Measurements from ENCODE around the gene SYPL1.

SYPL1 gene

DNA sequence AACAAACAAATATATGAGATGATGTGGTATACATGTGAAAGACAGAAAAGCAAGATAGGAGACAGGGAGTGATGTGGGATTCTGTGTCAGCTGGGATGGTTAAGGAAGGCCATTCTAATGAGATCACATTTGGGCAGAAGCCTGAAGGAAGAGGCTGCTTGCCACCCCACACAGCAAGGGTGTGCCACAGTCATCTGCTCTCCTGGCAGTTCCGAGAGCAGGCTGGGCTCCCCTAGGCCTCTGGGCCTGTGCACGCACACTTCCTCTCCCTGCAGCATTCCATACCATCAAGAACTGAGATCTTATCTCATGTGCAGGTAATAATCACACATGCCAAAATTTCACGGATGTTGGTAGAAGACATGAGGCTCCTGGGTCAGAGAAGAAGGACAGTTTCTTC is 43.1 kb downstream of the SYPL1 start:
- no peak for DNase-seq (ENCODE audit: extremely low read depth in 1 of 2, low read depth in 1 of 2)

DNA sequence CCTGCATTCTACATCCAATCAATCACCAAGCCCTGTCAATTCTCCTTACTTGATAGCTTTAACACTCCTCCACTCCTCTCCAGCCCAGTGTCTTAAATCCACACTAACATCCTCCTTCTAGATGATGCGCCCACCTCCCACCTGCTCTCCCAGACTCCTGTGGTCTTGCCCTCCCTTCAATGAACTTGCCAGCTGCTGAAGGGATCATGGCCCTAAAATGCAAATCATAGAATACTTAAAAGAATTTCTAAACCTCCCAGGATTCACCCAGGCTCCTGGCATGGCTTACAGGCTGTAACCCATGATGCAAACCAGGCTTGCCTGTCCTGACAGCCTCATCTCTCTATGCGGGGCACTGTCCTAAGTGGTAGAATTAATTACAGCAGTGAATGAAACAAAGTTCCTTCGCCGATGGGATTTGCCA is 43.6 kb downstream of the SYPL1 start:
- no peak for DNase-seq (ENCODE audit: extremely low read depth in 1 of 2, low read depth in 1 of 2)

DNA sequence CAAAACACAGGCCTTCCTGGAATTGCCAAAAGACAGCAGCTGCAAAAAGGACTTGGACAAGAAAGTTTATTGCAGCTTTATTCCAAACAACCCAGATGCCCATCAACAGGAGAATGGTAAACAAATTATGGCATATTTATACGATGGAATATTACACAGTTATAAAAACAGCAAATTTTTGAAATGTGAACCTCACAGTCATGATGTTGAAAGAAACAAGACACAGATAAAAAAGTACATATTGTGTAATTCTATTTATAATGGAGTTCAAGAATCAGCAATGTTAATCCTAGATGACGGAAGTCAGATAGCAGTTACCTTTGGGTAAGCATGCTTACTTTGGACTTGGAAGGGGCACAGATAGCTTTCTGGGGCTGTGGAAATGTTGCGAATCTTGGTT is 44.4 kb downstream of the SYPL1 start:
- no peak for DNase-seq (ENCODE audit: extremely low read depth in 1 of 2, low read depth in 1 of 2)

DNA sequence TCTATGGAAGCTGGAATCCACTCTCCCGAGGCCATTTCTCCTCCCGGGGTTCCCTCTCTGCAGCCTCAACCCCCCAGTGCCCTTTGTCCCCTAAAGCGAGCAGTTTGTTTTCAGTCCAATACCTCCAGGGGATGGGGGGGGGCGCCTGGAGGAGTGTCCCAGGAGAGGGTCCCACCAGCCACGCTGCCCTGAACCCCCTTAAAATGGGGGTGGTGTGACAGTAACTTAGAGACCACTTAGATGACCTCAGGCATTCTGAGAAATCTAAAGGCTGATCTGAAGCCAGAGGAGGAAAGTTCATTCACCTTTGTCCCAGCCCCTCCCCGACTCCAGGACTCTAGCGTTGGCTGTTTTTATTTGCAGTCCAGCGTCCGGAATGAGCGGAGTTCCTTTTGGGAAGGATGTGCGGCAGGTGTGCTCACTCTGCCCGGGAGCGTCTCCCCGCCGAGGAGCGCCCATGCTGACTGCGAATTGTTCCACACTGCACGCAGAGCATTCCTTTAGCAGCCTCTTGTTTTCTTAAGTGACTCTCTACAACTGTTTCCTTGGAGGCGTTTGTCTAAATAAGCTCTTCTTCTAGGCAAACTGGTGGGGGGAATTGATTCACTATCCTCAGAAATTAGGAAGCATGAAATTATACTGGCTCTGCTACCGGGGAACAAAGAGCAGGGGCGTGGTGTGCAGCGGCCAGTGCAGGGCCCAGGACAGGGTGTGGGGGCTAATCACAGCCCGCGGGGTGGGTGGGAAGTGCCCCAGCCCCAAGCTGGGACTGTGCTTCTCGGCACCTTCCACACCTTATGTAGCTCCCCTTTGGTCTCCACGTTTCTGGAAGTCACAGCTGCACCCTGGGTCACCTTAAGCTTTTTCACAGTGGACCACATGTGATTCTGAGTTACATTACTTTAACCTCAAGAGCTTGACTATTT is 46.3 kb downstream of the SYPL1 start:
- DNase-seq (ENCODE audit: extremely low read depth in 1 of 2, low read depth in 1 of 2) = no peak

DNA sequence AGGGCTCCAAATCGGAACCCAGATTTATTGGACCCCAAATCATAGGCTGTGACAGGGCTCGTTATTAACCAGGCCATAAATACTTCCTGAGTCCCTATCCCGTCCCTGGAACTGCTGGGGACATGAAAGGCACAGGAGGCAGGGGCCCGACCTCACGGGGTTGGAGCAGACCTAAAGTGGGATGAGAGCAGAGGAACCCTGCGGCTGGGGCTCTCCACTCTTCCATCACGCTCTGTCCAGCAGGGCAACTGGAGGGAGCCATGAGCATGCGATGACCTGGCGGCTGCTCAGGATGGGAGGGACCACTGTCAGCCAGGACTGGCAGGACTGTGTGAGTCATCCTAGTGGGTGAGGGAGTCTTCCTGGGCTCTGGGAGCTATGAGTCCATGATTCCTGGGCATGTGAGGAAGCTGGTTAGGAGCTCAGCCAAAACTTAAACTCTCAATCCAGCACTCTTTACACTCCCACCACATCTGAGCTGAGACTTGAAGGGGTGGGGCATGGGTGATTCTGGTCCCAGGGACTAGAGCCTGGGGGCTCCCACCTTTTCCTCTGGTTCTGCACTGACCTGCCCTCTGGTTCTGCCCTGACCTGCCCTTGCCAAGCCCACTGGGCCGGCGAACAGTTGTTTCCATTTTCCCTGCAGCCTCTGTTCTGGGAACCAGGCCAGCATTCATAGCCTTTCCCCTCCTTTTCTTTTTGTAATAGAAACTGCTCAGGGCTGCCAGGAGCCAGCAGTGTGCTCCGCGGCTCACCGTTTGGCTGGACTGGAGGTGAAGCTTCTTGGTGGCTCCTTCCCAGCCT is 47.1 kb downstream of the SYPL1 start:
- DNase-seq (ENCODE audit: extremely low read depth in 1 of 2, low read depth in 1 of 2) = no peak

DNA sequence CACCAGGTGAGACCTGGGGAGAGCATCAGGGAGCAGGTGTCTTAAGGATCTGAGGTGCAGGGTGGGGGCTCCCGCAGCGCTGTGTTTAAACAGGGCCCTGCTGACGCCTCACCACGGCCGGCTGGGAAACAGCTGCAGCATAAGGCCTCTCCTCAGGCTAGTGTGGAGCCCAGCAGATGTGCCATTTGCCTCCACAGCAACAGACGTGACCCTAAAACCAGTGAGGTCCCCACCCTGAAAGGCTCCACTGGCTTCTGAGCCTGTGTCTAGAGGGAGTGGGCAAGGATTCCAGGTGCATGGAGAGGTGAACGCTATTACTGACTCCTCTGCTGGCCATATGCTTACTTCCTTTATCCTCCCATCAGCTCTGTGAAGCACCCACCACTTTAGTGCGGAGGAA is 47.8 kb downstream of the SYPL1 start:
- DNase-seq (ENCODE audit: extremely low read depth in 1 of 2, low read depth in 1 of 2) = no peak

DNA sequence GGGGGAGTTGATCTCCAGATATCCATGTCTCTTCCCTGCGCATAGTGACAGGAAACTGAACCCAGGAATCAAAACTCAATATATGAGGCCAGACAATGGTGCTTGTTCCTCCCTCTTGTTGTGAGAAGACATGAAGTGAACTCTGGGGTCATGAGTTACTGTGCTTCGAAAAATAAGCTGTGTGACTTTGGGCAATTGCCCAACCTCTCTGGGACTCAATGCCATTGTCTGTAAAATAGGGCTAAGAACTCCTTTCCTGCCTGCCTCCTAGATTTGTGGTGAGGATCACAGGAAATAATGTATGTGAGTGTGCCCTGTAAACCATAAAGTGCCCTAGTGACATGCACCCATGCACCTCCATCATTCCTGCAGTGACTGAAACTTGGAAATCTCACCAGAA is 48.4 kb downstream of the SYPL1 start:
- no peak for DNase-seq (ENCODE audit: extremely low read depth in 1 of 2, low read depth in 1 of 2)

DNA sequence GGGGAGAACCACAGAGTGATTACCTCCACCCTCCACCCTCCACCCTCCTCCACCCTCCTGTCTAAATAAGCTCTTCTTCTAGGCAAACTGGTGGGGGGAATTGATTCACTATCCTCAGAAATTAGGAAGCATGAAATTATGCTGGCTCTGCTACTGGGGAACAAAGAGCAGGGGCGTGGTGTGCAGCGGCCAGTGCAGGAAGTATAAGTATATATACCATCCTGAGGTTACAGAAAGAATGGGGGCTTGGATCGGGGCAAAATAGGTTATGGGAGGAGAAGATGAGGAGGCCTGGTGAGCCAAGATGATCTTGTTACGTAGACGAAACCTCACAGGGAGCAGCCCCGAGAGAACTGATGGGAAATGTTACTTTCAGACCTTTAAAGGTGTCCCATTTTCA is 49.1 kb downstream of the SYPL1 start:
- no peak for DNase-seq (ENCODE audit: extremely low read depth in 1 of 2, low read depth in 1 of 2)

DNA sequence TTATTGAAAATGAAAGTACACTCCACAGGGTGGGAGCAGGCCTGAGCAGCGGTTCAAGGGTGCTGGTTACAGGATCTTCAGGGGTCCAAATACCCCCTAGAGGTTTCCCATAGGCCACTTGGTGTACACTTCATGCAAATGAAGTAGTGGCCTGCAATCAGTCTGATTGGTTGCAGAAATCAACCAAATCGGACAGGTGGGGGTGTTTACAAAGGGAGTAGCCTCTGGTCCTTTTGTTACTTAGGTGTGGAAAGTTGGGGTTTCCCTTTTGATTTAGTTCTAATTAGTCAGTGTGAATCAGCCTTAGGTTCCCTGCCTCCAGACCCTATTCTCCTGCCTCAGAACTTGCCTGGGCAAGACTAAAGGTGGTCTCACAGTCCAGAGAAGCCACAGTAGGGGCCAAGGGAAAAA is 49.6 kb downstream of the SYPL1 start:
- DNase-seq (ENCODE audit: extremely low read depth in 1 of 2, low read depth in 1 of 2) = no peak

DNA sequence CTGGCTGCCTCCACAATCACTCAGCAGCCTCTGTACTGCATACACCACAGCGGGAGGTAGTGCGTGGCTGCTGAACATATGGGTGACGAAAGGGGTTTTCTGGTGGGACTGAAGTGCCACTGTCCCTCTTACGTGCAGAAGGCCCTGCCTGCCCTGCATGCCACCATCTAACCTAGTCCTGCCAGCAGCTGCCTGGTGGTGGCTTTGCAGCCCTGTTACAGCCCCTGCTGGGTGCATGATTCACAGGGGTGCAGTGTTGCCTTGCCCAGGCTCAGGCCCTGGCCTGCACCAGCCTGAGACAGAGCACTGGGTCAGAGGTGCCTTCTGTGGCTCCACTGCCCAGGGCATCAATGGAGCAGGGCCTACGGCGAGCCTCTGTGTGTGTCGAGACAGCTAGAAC is 50.1 kb downstream of the SYPL1 start:
- no peak for DNase-seq (ENCODE audit: extremely low read depth in 1 of 2, low read depth in 1 of 2)

DNA sequence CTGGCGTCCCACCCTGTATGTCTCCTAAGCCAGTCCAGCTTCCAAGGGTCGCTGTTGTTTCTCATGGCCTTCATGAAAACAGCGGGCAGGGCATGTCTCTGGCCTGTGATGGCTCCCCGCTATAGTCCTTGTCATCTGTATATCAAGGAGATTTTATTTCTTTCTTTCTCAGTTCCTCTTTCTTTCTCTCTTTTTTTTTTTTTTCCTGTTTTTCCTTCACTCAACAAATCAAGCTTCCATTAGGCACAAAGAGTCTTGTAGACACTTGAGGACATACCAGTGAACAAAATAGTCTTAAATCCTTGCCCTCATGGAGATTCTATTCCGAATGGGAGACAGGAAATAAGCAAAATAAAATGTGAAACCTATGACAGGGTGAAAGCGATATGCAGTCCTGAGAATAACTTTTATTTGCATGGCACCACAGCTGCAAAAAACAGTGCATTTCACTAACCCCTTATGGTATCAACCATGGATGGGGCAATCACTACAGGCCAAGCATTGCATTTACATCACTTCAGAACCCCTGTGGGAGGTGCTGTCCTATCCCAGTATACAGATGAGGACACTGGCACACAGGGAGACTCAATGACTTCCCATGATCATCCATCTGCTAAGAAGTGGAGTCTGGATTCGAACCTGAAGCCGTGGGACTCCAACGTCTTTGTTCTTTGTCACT is 50.7 kb downstream of the SYPL1 start:
- DNase-seq (ENCODE audit: extremely low read depth in 1 of 2, low read depth in 1 of 2) = no peak

DNA sequence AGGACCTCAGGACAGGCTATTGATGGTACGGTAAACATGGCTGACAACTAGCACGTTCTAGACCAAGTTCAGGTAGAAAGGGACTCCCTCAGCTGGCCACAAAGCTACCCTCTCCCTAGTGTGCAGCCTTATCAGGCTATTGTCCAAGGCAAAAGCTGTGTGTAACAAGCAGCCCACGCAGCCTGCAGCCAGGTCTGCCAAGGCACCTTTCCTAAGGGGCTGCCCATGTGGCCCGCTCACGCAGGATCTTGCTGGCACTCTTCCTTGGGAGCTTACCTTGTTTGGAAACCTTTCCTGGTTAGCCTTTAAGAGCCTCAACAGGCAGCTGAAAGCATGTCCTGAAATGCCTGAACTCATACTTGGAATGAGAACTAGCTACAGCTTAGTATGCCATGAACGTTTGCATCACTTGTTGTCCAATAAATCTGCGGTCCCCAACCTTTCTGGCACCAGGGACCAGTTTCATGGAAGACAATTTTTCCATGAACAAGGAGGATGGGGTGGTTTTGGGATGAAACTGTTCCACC is 51.7 kb downstream of the SYPL1 start:
- DNase-seq (ENCODE audit: extremely low read depth in 1 of 2, low read depth in 1 of 2) = no peak

DNA sequence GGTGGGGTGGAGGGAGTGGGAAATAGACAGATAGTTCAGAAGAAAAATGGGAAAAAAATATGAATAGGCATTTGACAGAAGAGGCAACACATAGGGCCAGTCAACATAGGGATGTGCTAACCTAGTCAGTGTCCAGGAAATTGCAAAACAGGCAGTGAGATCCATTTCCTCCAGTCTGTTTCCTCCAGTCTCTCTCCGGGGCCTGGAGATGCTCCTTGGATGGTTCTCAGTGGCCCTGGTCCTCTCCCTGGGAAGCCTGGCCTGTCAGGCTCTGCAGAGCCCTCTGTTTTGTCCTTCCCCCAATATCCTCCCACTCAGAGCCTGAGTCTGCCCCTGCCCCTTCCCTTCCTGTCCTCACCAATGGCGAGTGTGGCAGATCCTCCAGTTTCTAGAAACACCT is 52.6 kb downstream of the SYPL1 start:
- DNase-seq (ENCODE audit: extremely low read depth in 1 of 2, low read depth in 1 of 2) = no peak

DNA sequence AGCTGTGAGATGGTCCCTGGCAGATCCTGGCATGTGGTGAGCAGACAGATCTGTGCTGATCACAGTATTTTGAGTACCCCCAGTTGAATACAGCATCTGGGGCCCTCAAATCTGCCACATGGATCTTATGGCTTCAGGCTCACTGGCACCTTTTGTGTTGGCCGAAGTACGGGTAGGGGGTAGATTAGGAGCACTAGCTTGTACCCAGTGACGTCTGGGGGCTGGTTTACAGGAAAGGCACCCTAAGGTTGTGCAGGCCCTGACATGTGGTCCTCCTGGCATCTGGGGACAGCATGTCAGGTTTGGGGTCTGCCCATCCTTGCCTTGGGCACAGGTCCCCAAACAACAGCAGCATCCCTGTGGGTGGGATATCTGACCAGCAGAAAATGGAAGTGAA is 53.2 kb downstream of the SYPL1 start:
- DNase-seq (ENCODE audit: extremely low read depth in 1 of 2, low read depth in 1 of 2) = no peak

DNA sequence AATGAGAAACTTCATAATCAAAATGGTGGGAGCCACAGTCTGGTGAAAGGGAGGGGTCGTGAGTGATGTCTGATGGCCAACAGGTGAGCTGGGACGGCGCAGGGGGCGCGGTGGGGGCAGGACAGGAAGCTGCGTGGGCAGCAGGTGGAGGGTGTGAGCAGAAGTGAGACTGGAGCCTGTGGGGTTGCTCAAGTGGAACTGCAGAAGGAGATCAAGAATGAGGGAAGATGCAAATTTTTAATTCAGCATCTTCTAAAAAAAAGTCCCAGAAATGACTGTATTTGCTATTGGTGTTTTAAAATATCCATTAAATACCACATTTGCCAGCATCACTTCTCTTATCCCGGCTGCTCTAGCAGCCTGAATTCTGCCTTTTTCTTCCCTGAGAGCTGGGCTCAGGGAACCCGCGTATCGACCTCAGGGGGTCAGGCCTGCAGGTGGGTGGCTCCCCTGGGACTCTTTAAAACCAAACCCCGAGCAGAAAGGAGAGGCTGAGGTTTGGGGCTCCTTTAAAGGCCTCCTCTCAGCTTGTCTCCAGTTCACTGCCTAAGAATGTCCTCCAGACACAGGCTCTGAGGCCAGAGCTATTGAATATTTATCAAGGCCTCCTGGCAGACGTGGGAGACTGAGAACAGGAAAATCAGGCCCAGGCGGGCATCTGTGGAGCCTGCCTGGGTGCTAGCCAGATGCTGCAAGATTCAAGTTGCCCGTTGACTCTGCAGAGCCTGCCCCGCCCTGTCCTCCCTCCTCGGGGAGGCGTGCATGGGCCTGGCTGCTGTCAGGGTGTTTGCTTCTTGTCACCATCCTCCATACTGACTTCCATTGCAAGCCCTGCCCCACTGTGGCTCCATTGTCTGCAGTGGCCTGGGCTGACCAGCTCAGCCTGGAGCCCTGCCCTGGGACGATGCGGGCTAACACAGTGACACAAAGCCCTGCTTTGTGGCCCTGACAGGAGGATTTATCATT is 53.9 kb downstream of the SYPL1 start:
- DNase-seq (ENCODE audit: extremely low read depth in 1 of 2, low read depth in 1 of 2) = no peak

DNA sequence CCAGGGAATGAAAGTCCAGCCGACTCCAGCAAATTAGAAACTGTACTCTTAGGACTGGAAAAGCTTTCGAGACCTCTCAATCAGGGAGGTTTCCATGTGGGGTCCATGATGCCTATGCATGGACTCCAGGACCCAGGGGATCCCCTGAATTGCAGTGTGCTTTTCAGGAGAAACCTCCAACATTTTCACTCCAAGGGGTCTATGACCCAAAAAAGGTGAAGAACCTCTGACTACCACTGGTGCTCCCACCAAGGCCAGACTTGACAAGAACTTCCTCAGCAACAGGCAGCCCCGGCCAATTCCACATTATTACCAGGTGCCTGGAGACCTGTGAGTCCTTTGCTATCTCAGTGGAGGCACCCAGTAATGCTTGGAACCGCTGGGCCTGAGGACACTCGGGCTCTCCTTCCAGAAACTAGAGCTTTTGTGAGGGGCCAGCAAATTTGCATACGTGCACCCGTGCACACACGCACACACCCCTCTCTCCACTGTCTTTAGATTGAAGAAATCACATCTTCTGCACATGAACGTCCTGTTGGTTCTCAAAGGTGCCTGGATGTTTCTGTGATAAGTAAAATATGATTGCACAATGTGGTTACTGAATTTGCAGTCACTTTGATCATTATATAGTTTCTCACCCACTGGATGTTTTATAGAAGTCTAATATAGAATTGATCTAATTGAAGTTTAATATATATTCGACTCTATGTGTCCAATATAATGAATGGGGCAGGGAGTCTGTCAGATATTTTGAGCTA is 54.7 kb downstream of the SYPL1 start:
- no peak for DNase-seq (ENCODE audit: extremely low read depth in 1 of 2, low read depth in 1 of 2)

DNA sequence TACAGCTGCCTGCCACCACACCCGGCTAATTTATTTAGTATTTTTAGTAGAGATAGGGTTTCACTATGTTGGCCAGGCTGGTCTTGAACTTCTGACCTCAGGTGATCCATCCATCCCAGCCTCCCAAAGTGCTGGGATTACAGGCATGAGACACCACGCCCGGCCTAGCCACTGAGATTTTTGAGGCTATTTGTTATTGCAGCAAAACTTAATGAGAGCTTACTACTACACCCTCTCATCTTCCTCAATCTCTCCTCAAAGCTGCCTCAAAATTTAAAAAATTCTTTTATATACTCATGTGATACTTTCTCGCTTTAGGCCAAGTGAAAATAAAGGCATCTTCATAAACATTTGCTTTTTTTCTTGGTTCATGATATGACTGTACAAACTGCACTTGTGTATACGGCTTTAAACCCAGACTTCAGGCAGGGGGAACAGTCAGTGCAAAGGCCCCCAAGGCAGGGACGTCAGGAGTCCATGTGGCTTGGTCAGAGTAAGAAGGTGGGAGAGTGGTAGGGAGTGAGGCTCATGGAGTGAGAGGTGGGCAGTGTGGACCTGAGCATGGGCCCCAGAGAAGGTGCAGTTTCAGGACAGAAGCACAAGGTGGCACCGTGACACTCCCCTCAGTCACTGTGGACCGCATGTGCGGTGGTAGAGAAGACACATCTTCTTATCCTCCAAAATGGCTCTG is 55.5 kb downstream of the SYPL1 start:
- DNase-seq (ENCODE audit: extremely low read depth in 1 of 2, low read depth in 1 of 2) = peak in 1 of 2 donors; percentile 44

DNA sequence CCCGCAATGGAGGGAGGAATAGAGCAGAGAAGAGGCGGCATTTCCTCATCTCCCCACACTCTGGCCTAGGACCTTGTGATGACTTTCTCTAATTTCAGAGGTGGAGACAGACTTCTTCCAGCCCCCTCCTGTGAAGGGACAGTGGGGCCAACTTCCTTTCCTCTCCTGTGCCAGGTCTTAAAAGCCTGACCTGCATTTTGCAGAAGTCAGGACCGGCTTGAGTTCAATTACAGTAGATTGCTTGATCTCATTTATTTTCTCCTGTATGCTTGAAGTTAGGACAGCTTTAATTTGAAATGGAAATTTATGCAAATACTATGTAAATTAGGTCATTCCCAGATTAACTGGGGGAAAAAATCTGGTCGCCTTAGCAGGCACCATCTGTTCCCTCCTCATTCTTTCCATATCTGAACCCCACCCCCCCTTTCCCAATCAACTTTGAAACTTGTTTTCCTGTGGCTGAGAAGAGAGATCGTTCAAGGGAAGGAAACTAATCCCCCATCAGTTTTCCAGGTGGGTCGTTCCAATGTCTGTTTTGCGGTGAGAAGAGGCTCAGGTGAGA is 57.1 kb downstream of the SYPL1 start:
- no peak for DNase-seq (ENCODE audit: extremely low read depth in 1 of 2, low read depth in 1 of 2)

Measured in activated CD8-positive, alpha-beta memory T cell treated with anti-CD3 and anti-CD28 coated beads for 1 hour (primary cell).